Uterus (tissue), 2 donors: ENCODE data around the gene CLEC19A.

Source experiments
- CTCF ChIP-seq, 4 experiments: fragments of 200-600 bp in 2 of 4; fragments of 450-650 bp in 2 of 4; sonication (generic) in 2 of 4; IDR thresholded peaks; one replicate each; pipeline ENCODE4 v1.5.1; 2016 to 2019; ENCODE audit warnings: antibody characterized with exemption in 4 of 4, mild to moderate bottlenecking in 2 of 4, moderate library complexity in 1 of 4
- POLR2A ChIP-seq, 2 donors: fragments of 450-650 bp; IDR thresholded peaks; one replicate each; pipeline ENCODE4 v1.6.1; 2016; ENCODE audit warnings: antibody characterized with exemption in 2 of 2, mild to moderate bottlenecking in 1 of 2, moderate library complexity in 1 of 2

- TF ChIP-seq POLR2A (IDR thresholded peaks at IDR 0.05) (no peak), CTCF (IDR thresholded peaks at IDR 0.05) (no peak)
Measured at GRCh38 chr16:19295393-19295792, 9.9 kb downstream of the CLEC19A start.
